OCI-M2 (cell line): ENCODE results near the gene COL23A1.
"Not testable (repeated sequence)": the region's sequence is repeated elsewhere in the genome, so short reads cannot be mapped to it uniquely, and the experiment has no call there.

Source experiments
- DNase-seq: peaks from one replicate; lab custom pipeline; 2025; ENCODE audit not compliant: unreplicated experiment; lab: John Stamatoyannopoulos, UW

COL23A1 gene

GRCh38 chr5:178309271-178310013, 280.8 kb downstream of the COL23A1 start:
- no peak for DNase-seq

GRCh38 chr5:178308541-178309092, 281.6 kb downstream of the COL23A1 start:
- no peak for DNase-seq

- no peak for DNase-seq
Observed at GRCh38 chr5:178307267-178308045, 282.7 kb downstream of the COL23A1 start.

- DNase-seq: no peak
Observed at GRCh38 chr5:178306430-178307225, 283.6 kb downstream of the COL23A1 start.

GRCh38 chr5:178305801-178306200, 284.4 kb downstream of the COL23A1 start:
- DNase-seq: no peak

GRCh38 chr5:178304761-178305645, 285.2 kb downstream of the COL23A1 start:
- DNase-seq: no peak

DNA sequence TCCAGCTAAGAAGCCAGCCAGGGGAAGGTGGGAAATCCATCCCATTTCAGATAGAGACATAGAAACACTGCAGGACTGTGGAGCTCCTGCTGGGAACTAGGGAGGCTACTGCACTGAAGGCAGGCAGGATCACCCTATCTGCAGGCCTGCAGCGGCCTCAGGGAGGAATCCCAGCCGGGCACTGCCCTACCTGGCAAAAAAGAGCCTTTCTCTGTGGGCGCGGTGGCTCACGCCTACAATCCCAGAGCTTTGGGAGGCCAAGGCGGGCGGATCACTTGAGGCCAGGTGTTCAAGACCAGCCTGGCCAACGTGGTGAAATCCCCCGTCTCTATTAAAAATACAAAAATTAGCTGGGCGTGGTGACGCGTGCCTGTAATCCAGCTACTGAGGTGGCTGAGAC, 286.2 kb downstream of the COL23A1 start:
- DNase-seq: no peak

- DNase-seq: not testable (repeated sequence)
Observed at GRCh38 chr5:178302321-178302720, 287.9 kb downstream of the COL23A1 start.

DNA sequence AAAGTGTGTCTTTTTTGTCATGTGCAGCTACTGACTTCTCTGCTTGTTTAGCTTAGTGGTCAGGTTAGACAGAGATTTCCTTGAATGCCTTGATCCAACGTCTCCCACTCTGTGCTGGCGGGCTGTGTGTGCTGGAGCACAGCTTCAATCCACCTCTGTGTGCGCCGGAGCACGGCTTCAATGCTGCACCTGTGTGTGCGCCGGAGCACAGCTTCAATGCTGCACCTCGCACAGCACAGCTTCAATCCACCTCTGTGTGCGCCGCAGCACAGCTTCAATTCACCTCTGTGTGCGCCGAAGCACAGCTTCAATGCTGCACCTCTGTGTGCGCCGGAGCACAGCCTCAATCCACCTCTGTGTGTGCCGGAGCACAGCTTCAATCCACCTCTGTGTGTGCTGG, 288.6 kb downstream of the COL23A1 start:
- DNase-seq: no peak

- DNase-seq: no peak
Observed at GRCh38 chr5:178298283-178298807, 291.8 kb downstream of the COL23A1 start.

DNA sequence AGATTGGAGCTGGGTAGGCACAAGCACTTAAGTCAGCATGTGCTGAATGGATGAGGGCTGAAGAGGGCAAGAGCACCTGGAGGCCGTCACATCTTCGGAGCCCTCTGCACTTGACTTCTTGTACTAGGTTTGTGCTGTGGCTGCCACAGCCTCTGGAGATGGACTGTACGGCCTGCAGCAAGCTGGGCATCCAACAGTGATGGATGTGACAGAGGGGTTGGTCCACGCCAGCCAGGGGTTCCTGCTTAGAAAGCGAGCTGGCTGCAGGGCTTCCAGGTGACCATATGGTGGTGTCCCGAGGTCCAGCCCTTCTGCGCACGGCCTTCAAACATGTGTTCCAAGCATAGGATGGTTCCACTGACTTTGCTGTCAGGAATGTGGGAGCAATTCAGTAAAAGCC, 292.4 kb downstream of the COL23A1 start:
- DNase-seq: no peak

DNA sequence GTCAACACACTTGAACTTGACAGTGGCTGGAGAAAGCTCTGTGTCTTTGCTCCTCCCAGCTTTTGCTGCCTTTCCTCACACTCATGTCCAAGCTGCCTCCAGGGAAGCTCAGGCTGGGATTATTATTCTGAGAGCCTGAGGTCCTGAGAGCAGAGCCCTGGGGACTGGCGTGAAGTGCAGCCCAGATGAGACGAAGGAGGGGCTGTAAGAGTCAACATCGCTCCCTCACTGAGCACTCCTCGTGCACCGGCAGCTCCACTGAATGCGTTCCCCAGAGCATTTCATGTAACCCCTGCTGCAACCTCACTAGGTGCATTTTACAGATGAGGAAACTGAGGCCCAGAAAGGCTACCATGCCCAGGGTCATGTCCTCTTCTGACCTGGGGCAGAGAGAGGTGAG, 294.1 kb downstream of the COL23A1 start:
- DNase-seq: no peak

DNA sequence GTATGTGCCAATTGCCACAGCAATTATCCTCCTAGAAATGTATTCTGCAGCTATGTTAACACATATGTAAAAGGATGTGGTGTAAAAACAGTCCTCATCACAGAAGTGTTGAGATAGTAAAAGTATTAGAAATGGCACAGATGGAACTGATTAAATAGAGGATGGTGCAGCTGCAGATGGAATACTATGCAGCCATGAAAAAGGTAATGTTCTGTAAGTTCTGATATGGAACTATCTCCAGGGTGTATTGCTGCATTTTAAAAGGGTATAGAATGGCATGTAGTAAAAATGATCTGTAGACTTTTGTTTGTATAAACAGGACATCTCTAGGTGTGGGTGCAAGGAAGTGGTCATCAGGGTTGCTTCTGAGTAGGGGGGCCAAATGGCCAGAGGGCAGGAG, 294.6 kb downstream of the COL23A1 start:
- DNase-seq: no peak

- no peak for DNase-seq
Observed at GRCh38 chr5:178293815-178294214, 296.4 kb downstream of the COL23A1 start.

GRCh38 chr5:178293400-178293799, 296.8 kb downstream of the COL23A1 start:
- no peak for DNase-seq

- no peak for DNase-seq
Observed at GRCh38 chr5:178292826-178293205, 297.4 kb downstream of the COL23A1 start.

GRCh38 chr5:178291969-178292825, 298.0 kb downstream of the COL23A1 start:
- no peak for DNase-seq

- no peak for DNase-seq
Observed at GRCh38 chr5:178291161-178291561, 299.0 kb downstream of the COL23A1 start.

GRCh38 chr5:178290376-178290775, 299.8 kb downstream of the COL23A1 start:
- DNase-seq: no peak
